HepG2 (cell line): ENCODE measurements around the gene EIF4G1. TPM values are rescaled to one million over a fixed set of nuclear protein-coding genes. Genes with fewer than 3 reads are reported as not detected.

Experiments used
- ATAC-seq: fragments of 200-7000 bp; cut with Tn5 transposase; 3 replicates; pipeline ENCODE4 v1.9.1; 2020; ENCODE audit warnings: mild to moderate bottlenecking, moderate library complexity
- BruUV-seq: library from RNA; stranded (reverse); fragments of 400-500 nt; replicated peaks from 2 replicates; lab custom pipeline; 2021; lab: Mats Ljungman, UMichigan
- CTCF ChIA-PET: fragments of 300-600 bp; formaldehyde crosslinking; extraction: SDS; loops from one replicate; lab custom pipeline; 2021; ENCODE audit warnings: low total read pairs, inconsistent platforms, low intra/inter-chr PET ratio; lab: Yijun Ruan, JAX
- POLR2A ChIA-PET: fragments of 350-600 bp; sonication (Branson Sonifier 250); formaldehyde crosslinking; loops from one replicate; lab custom pipeline; 2020; ENCODE audit warnings: antibody characterized with exemption, inconsistent platforms; lab: Yijun Ruan, JAX
- DNase-seq: peaks from one replicate; pipeline ENCODE4 v3.0.0-alpha.2; 2015; ENCODE audit warnings: low spot score
- FAIRE-seq: peaks from 3 replicates; lab custom pipeline; 2011; peaks lifted over from hg19 to GRCh38; lab: Jason Lieb, UNC
- H2AFZ ChIP-seq: one replicate; pipeline ENCODE4 v1.6.1; 2011; ENCODE audit warnings: low read length, inconsistent platforms
- H3K27ac ChIP-seq: fragments of 300-600 bp; 3 replicates; pipeline ENCODE4 v1.8.0; 2011; ENCODE audit warnings: mixed run types, mild to moderate bottlenecking, mixed read lengths, low read length, inconsistent platforms; ENCODE audit not compliant: insufficient read depth; ENCODE audit errors: extremely low read length
- H3K27me3 ChIP-seq, 2 experiments: fragments of 200-600 bp in 1 of 2; 2 replicates in 1 of 2; 3 replicates in 1 of 2; pipeline versions ENCODE4 v1.6.0 to v1.8.0; 2011; ENCODE audit warnings: low read length in 2 of 2, mild to moderate bottlenecking in 2 of 2, moderate library complexity in 2 of 2, inconsistent platforms in 1 of 2; ENCODE audit not compliant: insufficient read depth in 2 of 2, control insufficient read depth in 1 of 2
- H3K36me3 ChIP-seq, 2 experiments: fragments of 200-600 bp in 1 of 2; replicated peaks in 1 of 2; 2 replicates in 1 of 2; 3 replicates in 1 of 2; pipeline versions ENCODE4 v1.5.1 to v1.8.0; 2011; ENCODE audit warnings: low read length in 2 of 2, inconsistent platforms in 1 of 2; ENCODE audit not compliant: insufficient read depth in 2 of 2, control insufficient read depth in 1 of 2
- H3K4me1 ChIP-seq: 2 replicates; pipeline ENCODE4 v1.5.1; 2012; ENCODE audit warnings: low read length, inconsistent platforms; ENCODE audit not compliant: insufficient read depth
- H3K4me2 ChIP-seq: 2 replicates; pipeline ENCODE4 v1.6.0; 2011; ENCODE audit warnings: low read depth, low read length, inconsistent platforms
- H3K4me3 ChIP-seq, 3 experiments: fragments of 200-600 bp in 1 of 3; sonication (generic), shearing (Covaris generic) in 1 of 3; replicated peaks in 1 of 3; 2 replicates each; pipeline ENCODE4 v1.5.1; 2011 to 2016; ENCODE audit warnings: low read length in 3 of 3, inconsistent platforms in 2 of 3, low read depth in 2 of 3, mild to moderate bottlenecking in 2 of 3, control low read depth in 1 of 3, mixed read lengths in 1 of 3; ENCODE audit not compliant: insufficient read depth in 1 of 3
- H3K79me2 ChIP-seq: one replicate; pipeline ENCODE4 v1.6.1; 2011; ENCODE audit warnings: low read length, inconsistent platforms; ENCODE audit not compliant: insufficient read depth
- H3K9ac ChIP-seq: 2 replicates; pipeline ENCODE4 v1.6.0; 2011; ENCODE audit warnings: mild to moderate bottlenecking, low read depth, low read length, inconsistent platforms; ENCODE audit not compliant: insufficient read depth
- H3K9me3 ChIP-seq: 2 replicates; pipeline ENCODE4 v1.5.1; 2012; ENCODE audit warnings: mild to moderate bottlenecking, low read length
- H4K20me1 ChIP-seq: 2 replicates; pipeline ENCODE4 v1.6.0; 2011; ENCODE audit warnings: inconsistent platforms, mild to moderate bottlenecking, low read length, moderate library complexity; ENCODE audit not compliant: insufficient read depth
- AGO2 ChIP-seq: fragments of 200-400 bp; formaldehyde crosslinking; optimal IDR thresholded peaks from 2 replicates; pipeline ENCODE3; 2017; ENCODE audit warnings: mild to moderate bottlenecking, low read depth, low read length, moderate library complexity
- GFI1 ChIP-seq: sonication (generic); formaldehyde crosslinking; IDR thresholded peaks from 2 replicates; pipeline ENCODE4 v1.5.0; 2020; ENCODE audit warnings: missing genetic modification reagents, mild to moderate bottlenecking, borderline replicate concordance
- LRRFIP1 ChIP-seq: sonication (generic); formaldehyde crosslinking; conservative IDR thresholded peaks from 2 replicates; pipeline ENCODE4 v1.4.0; 2020; ENCODE audit warnings: missing genetic modification reagents
- RBM22 ChIP-seq: fragments of 200-400 bp; formaldehyde crosslinking; optimal IDR thresholded peaks from 2 replicates; pipeline ENCODE3; 2017; ENCODE audit warnings: mild to moderate bottlenecking, low read length, moderate library complexity
- REXO4 ChIP-seq: sonication (generic); formaldehyde crosslinking; IDR thresholded peaks from 2 replicates; pipeline ENCODE4 v1.8.0; 2022; ENCODE audit warnings: missing genetic modification reagents, mild to moderate bottlenecking, borderline replicate concordance
- ZFP62 ChIP-seq: sonication (generic); formaldehyde crosslinking; IDR thresholded peaks from 2 replicates; pipeline ENCODE4 v1.4.0; 2020; ENCODE audit warnings: missing genetic modification reagents
- ZHX2 ChIP-seq, 2 experiments: sonication (generic) in 1 of 2; formaldehyde crosslinking in 1 of 2; IDR thresholded peaks; 2 replicates each; pipeline versions ENCODE4 v1.6.1 to v1.9.0; 2014 to 2022; ENCODE audit warnings: antibody characterized with exemption in 1 of 2, borderline replicate concordance in 1 of 2, inconsistent platforms in 1 of 2, low read depth in 1 of 2, missing genetic modification reagents in 1 of 2
- ZNF720 ChIP-seq: sonication (generic); formaldehyde crosslinking; IDR thresholded peaks from 2 replicates; pipeline ENCODE4 v1.4.0; 2020; ENCODE audit warnings: missing genetic modification reagents
- whole genome bisulfite sequencing: methylation state at CpG from one replicate; pipeline ENCODE4 v1.1.6; 2017; ENCODE audit warnings: low lambda C conversion rate; 5-methylcytosine and 5-hydroxymethylcytosine counted together
- in situ Hi-C: cut with HindIII; loops from 2 replicates; pipeline ENCODE4 v1.10.0; 2017; ENCODE audit warnings: low pct_unique_long_range_greater_than_20kb; ENCODE audit not compliant: extremely low pct_ligation_motif_present
- intact Hi-C: fragments of 100-400 bp; cut with micrococcal nuclease; formaldehyde crosslinking; loops from one replicate; pipeline ENCODE4 v1.10.0; 2022; ENCODE audit not compliant: unreplicated experiment
- polyA plus RNA-seq, 8 experiments: library from polyadenylated mRNA; depleted of rRNA in 3 of 8; stranded (reverse) in 7 of 8; unstranded in 1 of 8; fragments of >200 nt; fragmentation: Illumina TruSeq in 4 of 8; extraction: Trizol in 4 of 8; gene quantifications; 2 replicates each; pipeline versions ENCODE4 v1.2.1 to v1.2.3, GENCODE V29; 2011 to 2016; ENCODE audit warnings: low read depth in 4 of 8, missing spikeins in 1 of 8, mixed read lengths in 1 of 8; ENCODE audit not compliant: insufficient read depth in 1 of 8
- total RNA-seq, 5 experiments: library from RNA; depleted of rRNA; stranded (reverse); fragments of >200 nt; fragmentation: Illumina TruSeq; extraction: Trizol; gene quantifications; 2 replicates each; pipeline ENCODE4 v1.2.3, GENCODE V29; 2016; ENCODE audit warnings: low read depth in 1 of 5

EIF4G1 gene
- total and polyA plus RNA-seq, 2 of the 13 experiments (the other 11 are each of a cell fraction or from before 2014, with no cell fraction given) = 208 to 213 TPM

- Histone ChIP-seq H3K79me2 (peaks cover 13% of the 10 kb centered on the region), H3K36me3 (peaks cover 8 to 27% of the 10 kb centered on the region in 2 experiments; a peak in 4 of 5 replicates), H3K9me3 (no peaks in the 10 kb centered on the region)
- in situ Hi-C loops = no loop called here
- BruUV-seq = no TSS peak
- ATAC-seq = no peak
- TF ChIP-seq AGO2 (peak; percentile 29), ZNF720 (CRISPR knock-in tag) (no peak)
- TF ChIP-seq, all 625 proteins: peak for 1
- no peak overlapping the region for H2AFZ ChIP-seq
- H3K27ac ChIP-seq = no peak overlapping the region
- no peak overlapping the region for H3K9ac ChIP-seq
- no CpG with 5 or more reads among the region's 15 CpGs for WGBS
- CTCF ChIA-PET = no interaction called here
- DNase-seq (no peak), FAIRE-seq (no peak)
- intact Hi-C loops = no loop called here
- H3K27me3 ChIP-seq = no peaks in the 10 kb centered on the region; a peak in 1 of 5 replicates
- POLR2A ChIA-PET = no interaction called here
- H4K20me1 ChIP-seq = no peaks in the 10 kb centered on the region
- H3K4me1 ChIP-seq = peaks cover 12% of the 10 kb centered on the region; the same call in 1 of the 2 replicates
- H3K4me2 ChIP-seq = no peak overlapping the region
- H3K4me3 ChIP-seq = no peak overlapping the region
Measured at GRCh38 chr3:184383033-184383740, 68.8 kb downstream of the EIF4G1 start.

GRCh38 chr3:184384342-184384741 lies 69.9 kb downstream of the EIF4G1 start:
- no peak overlapping the region for H3K27ac ChIP-seq
- POLR2A ChIA-PET = no interaction called here
- 90% methylated on average over 6 of the region's 9 CpGs for WGBS
- no peaks in the 10 kb centered on the region for H4K20me1 ChIP-seq
- ATAC-seq (no peak), DNase-seq (no peak), FAIRE-seq (no peak)
- no peaks in the 10 kb centered on the region; a peak in 1 of 5 replicates for H3K27me3 ChIP-seq
- H3K4me3 ChIP-seq = no peak overlapping the region
- intact Hi-C loops = no loop called here
- no TSS peak for BruUV-seq
- peaks cover 1% of the 10 kb centered on the region for H3K79me2 ChIP-seq
- in situ Hi-C loops = no loop called here
- peaks cover 6% of the 10 kb centered on the region; the same call in 1 of the 2 replicates for H3K4me1 ChIP-seq
- no peaks in the 10 kb centered on the region for H3K9me3 ChIP-seq
- H3K36me3 ChIP-seq = peaks cover 12 to 35% of the 10 kb centered on the region in 2 experiments; a peak in 4 of 5 replicates
- H3K9ac ChIP-seq = no peak overlapping the region
- no peak overlapping the region for H2AFZ ChIP-seq
- H3K4me2 ChIP-seq = no peak overlapping the region
- CTCF ChIA-PET = no interaction called here
- TF ChIP-seq LRRFIP1 (CRISPR knock-in tag) (no peak), ZHX2 (IDR thresholded peaks at IDR 0.05; ENCODE audit: low read depth) (no peak), ZHX2 (CRISPR knock-in tag; IDR thresholded peaks at IDR 0.05; ENCODE audit: borderline replicate concordance) (no peak), GFI1 (CRISPR knock-in tag) (no peak), REXO4 (CRISPR knock-in tag) (no peak), ZFP62 (no peak), RBM22 (no peak)
